Measurements from ENCODE around the gene LRP1B.

Gene LRP1B

GRCh38 chr2:141068053-141068682, 1062.6 kb downstream of the LRP1B start:
- DNase-seq = no peak

GRCh38 chr2:141065042-141065441, 1065.8 kb downstream of the LRP1B start:
- no peak for DNase-seq

GRCh38 chr2:141063406-141063805, 1067.4 kb downstream of the LRP1B start:
- no peak for DNase-seq

DNA sequence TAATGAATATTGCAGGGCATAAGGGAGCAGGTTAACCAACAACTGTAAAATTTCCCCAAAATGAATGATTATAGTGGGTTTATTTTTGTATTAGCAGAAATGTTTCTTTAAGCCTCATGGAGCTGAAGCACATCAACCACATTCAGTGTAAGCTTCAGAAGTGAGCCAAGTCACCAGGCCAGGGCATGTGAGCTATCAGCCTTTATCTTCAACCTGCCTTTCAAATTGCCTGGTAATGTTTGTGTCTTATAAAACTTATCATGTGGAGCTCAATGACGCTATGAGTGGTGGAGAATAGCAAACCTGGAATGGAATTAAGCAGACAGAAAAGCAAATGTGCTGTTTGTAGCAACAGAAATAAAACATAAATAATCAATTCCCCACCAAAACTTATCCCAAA, 1068.4 kb downstream of the LRP1B start:
- no peak for DNase-seq

- DNase-seq = no peak
These were observed 1068.8 kb downstream of the LRP1B start for GRCh38 chr2:141062031-141062430.

- DNase-seq = peak in 2 of 3 experiments; percentile 23 to 79
These were observed 1072.3 kb downstream of the LRP1B start for GRCh38 chr2:141058556-141058955.

DNA sequence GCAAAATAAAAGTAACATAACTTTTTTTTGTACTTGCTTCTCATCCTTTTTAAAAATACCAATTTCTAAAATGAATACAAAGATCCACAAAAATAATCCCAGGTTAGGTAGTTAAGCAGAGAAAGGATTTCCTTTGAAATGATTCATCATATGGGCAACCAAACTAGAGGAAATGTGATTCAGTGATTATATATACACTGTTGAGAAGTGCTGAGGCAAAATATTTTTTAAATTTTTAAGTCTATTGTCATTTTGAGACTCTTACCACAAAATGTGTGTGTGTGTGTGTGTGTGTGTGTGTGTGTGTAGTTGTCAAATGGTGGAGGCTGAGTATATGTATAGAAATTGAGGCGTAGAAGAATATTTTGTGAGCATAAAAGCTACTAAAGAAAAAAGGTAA, 1075.3 kb downstream of the LRP1B start:
- DNase-seq = no peak

- no peak for DNase-seq
These were observed 1081.9 kb downstream of the LRP1B start for GRCh38 chr2:141048951-141049350.

- DNase-seq = no peak
These were observed 1089.5 kb downstream of the LRP1B start for GRCh38 chr2:141041281-141041680.

DNA sequence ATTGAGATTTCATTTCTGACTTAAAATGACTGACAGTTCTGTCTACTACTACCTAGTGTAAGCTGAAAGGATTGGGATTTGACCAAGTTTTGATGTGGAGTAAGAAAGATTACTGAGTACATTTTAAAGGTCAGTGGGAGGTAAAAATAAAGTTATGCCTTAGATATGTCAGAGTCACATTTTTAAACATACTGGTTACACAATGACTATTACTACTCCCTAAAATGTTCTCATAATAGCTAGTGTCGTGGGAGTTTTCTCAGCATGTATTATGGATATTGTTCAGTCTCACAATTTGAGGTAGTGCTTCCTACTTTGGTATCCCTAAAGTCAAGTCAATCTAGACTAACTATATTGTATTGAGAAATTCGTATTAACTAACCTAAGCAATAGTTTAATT, 1092.5 kb downstream of the LRP1B start:
- DNase-seq = no peak

DNA sequence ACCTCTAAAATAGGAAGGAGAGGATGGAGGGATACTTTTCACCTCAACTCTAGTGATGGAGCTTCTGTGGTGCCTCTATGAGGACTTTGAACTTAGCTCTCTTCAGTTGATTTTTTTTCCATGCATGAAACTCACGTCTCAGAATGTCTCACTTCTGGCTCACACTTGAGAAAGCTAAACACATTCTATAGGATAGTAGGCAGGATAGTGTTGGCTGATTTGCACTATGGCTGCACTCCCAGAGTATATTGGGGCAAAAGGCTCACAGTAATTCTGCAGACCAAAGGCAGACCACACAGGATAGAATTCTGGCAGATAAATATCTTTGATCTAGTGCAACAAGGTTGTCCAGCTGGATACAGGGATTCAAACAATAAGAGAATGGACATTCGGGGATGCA, 1093.5 kb downstream of the LRP1B start:
- no peak for DNase-seq

- no peak for DNase-seq
These were observed 1094.9 kb downstream of the LRP1B start for GRCh38 chr2:141035846-141036420.

GRCh38 chr2:141029428-141030078, 1101.3 kb downstream of the LRP1B start:
- DNase-seq = no peak

- no peak for DNase-seq
These were observed 1103.6 kb downstream of the LRP1B start for GRCh38 chr2:141027221-141027620.

- no peak for DNase-seq
These were observed 1109.2 kb downstream of the LRP1B start for GRCh38 chr2:141021611-141022010.

- no peak for DNase-seq
These were observed 1109.7 kb downstream of the LRP1B start for GRCh38 chr2:141021109-141021508.

- DNase-seq = no peak
These were observed 1110.5 kb downstream of the LRP1B start for GRCh38 chr2:141020346-141020745.

GRCh38 chr2:141015341-141016047, 1115.3 kb downstream of the LRP1B start:
- peak in 2 of 3 experiments; percentile 3 to 53 for DNase-seq

GRCh38 chr2:141003967-141004657, 1126.7 kb downstream of the LRP1B start:
- DNase-seq = peak in 1 of 3 experiments; percentile 14

DNA sequence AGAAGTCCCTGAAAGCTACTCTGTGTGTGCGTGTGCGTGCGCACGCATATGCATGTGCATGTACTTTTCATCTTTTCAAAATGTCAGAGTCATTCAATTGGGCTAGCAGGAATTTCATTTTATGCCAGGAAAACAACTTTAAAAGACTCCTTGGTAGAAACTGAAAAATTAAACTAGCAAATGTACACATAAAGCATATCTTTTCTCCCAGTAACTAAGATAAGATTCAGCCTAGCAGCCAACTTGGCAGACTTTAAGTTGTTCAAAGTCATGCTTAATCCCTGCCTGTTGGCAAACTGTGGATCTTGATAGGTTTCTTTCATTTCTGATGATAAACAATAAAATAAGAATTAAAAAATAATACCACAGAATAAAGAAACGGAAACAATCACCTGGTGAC, 1129.1 kb downstream of the LRP1B start:
- no peak for DNase-seq

- no peak for DNase-seq
These were observed 1132.2 kb downstream of the LRP1B start for GRCh38 chr2:140998577-140998976.

GRCh38 chr2:140998017-140998416, 1132.8 kb downstream of the LRP1B start:
- DNase-seq = no peak

GRCh38 chr2:140994856-140995255, 1136.0 kb downstream of the LRP1B start:
- no peak for DNase-seq
